IPS DF 6.9 (cell line): ENCODE data around the gene TARS2.

ENCODE experiments used
- DNase-seq: peaks from one replicate; pipeline ENCODE4 v3.0.0-alpha.2; 2013; ENCODE audit warnings: low read depth, low spot score
- H3K27ac ChIP-seq: one replicate; pipeline ENCODE4 v1.5.1; 2013; ENCODE audit warnings: low read length, control low read depth
- H3K27me3 ChIP-seq: 2 replicates; pipeline ENCODE4 v1.6.1; 2013; ENCODE audit warnings: mild to moderate bottlenecking, low read length; ENCODE audit not compliant: control insufficient read depth, insufficient read depth
- H3K36me3 ChIP-seq: 2 replicates; pipeline ENCODE4 v1.6.1; 2013; ENCODE audit warnings: low read length; ENCODE audit not compliant: control insufficient read depth, insufficient read depth
- H3K4me1 ChIP-seq: 2 replicates; pipeline ENCODE4 v1.6.1; 2013; ENCODE audit warnings: low read length; ENCODE audit not compliant: control insufficient read depth, insufficient read depth
- H3K4me3 ChIP-seq: 2 replicates; pipeline ENCODE4 v1.5.1; 2013; ENCODE audit warnings: mild to moderate bottlenecking, low read length
- H3K9me3 ChIP-seq: 2 replicates; pipeline ENCODE4 v1.6.1; 2013; ENCODE audit warnings: low read length, inconsistent platforms; ENCODE audit not compliant: control insufficient read depth, insufficient read depth
- WGBS: extraction: QIAGEN DNeasy Blood & Tissue Kit; methylation state at CpG from one replicate; pipeline ENCODE4 v1.1.7; 2013; ENCODE audit warnings: mixed read lengths, missing lambda C conversion rate; ENCODE audit not compliant: insufficient read length, insufficient coverage; 5-methylcytosine and 5-hydroxymethylcytosine counted together

The TARS2 gene

DNA sequence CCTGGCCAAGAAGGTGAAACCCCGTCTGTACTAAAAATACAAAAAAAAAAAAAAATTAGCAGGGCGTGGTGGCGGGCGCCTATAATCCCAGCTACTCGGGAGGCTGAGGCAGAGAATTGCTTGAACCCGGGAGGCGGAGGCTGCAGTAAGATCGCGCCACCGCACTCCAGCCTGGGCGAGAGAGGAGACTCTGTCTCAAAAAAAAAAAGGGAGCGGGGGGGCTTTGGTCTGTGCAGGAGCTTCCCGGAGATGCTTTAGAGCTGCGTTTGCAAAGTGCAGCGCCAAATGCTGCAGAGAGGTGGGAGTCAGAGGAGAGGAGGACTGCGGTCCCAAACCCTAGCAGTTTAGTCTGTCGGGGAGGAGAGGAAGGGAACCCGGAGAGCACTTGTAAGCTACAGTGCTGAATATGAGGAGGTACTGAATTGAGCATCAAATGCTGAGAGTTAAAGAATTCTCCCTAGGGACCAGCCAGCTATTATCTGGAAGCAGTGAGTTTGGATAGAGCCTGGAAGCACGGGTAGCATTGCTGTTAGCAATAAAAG is 28.9 kb downstream of the TARS2 start:
- Histone ChIP-seq H3K36me3 (no peaks in the 10 kb centered on the region; the same call in 1 of the 2 replicates), H3K27me3 (no peaks in the 10 kb centered on the region), H3K27ac (no peak overlapping the region), H3K4me3 (peak overlapping the region; percentile 75; the same call in 1 of the 2 replicates), H3K9me3 (no peaks in the 10 kb centered on the region), H3K4me1 (no peaks in the 10 kb centered on the region)
- DNase-seq: no peak
- no CpG with 5 or more reads among the region's 19 CpGs for WGBS

DNA sequence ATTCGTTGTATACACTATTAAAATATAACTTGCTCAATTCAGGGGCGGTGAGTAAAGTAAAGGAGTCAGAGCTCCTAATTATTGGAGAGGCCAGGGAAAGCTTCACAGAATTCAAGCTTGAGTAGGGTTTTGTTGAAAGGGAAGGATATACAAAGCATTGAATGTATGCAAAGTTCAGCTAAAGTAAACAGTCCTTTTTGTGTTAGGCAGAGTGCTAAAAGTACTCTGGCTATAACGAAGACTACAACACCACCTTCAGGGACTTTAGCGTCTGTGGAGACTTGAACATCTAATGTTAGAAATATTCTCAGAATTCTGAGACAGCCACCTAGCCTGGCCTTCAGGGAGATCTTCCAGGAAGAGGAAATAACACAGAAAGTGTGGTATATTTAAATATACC is 29.4 kb downstream of the TARS2 start:
- H3K36me3 ChIP-seq: no peaks in the 10 kb centered on the region; the same call in 1 of the 2 replicates
- H3K27me3 ChIP-seq: no peaks in the 10 kb centered on the region
- WGBS: no CpG with 5 or more reads among the region's 4 CpGs
- H3K4me3 ChIP-seq: no peak overlapping the region; the same call in 1 of the 2 replicates
- no peak overlapping the region for H3K27ac ChIP-seq
- no peaks in the 10 kb centered on the region for H3K9me3 ChIP-seq
- H3K4me1 ChIP-seq: no peaks in the 10 kb centered on the region
- no peak for DNase-seq

DNA sequence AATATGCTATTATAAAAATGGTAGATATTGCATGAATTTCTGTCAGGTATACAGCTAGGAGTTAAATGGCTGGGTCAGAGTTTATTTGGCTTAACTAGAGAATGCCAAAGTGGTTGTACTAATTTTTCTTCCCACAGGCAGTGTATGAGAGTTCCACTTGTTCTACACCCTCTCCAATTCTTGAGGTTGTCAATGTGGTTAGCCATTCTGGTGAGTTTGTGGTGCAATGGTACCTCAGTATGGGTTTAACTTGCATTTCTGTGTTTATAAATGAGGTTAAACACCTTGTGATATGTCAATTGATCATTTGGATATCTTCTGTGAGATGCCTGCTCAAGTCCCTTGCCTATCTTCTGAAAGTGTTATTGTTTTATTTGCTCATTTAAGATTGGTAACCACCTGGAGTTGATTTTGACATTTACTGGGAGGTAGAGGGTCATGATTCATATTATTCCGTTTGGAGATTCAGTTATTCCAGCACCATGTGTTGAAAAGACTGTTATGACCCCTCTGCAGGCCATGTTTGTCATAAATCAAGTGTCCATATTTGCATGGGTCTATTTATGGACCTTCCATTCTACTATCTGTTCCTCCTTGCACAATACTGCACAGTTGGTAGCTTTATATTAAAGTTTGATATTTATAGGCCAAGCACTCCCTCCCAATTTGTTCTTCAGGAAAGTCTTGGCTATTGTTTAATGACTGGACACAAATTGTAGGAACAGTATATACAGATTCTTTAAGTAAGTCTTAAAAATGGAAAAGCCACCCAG is 34.2 kb downstream of the TARS2 start:
- DNase-seq: no peak
- H3K9me3 ChIP-seq: no peaks in the 10 kb centered on the region
- H3K27me3 ChIP-seq: no peaks in the 10 kb centered on the region
- H3K4me1 ChIP-seq: no peaks in the 10 kb centered on the region; the same call in 1 of the 2 replicates
- WGBS: no CpG with 5 or more reads among the region's 1 CpG
- no peak overlapping the region for H3K4me3 ChIP-seq
- no peaks in the 10 kb centered on the region for H3K36me3 ChIP-seq
- H3K27ac ChIP-seq: no peak overlapping the region

DNA sequence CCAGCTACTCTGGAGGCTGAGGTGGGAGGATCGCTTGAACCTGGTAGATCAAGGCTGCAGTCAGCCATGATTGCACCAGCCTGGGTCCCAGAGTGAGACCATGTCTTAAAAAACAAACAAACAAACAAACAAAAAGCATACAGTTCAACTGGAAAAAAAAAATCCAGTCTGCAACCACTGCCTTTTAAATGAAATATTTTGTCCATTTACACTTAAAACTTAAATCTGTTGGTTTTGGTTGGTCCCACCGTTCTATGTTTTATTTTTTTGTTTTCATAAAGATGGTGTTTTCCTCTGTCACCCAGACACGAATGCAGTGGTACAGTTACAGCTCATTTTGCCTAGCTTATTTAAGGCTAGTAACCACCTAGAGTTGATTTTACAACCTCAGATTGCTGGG is 38.1 kb downstream of the TARS2 start:
- Histone ChIP-seq H3K9me3 (no peaks in the 10 kb centered on the region), H3K27me3 (no peaks in the 10 kb centered on the region), H3K36me3 (no peaks in the 10 kb centered on the region), H3K27ac (no peak overlapping the region), H3K4me3 (no peak overlapping the region), H3K4me1 (no peaks in the 10 kb centered on the region; the same call in 1 of the 2 replicates)
- no peak for DNase-seq
- WGBS: no CpG with 5 or more reads among the region's 3 CpGs

DNA sequence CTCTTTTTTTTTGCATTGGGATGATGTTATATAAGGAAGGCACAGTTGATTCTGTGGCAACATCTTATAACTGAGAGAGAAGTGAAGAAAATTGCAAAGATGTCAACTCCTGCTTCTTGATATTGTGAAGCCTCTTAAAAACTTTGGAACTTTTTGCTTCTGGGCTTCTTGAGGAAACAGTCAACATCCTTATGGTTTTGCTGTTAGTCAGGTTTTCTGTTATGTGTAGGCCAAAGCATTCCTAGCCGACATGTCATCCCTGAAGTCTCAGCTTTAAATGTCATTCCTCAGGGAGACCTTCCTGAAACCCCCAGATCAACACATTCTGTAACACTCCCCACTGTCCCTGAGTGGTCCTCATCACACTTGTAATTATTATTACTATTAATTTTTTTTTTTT is 41.0 kb downstream of the TARS2 start:
- no peak for DNase-seq
- no peaks in the 10 kb centered on the region; the same call in 1 of the 2 replicates for H3K4me1 ChIP-seq
- no peak overlapping the region for H3K4me3 ChIP-seq
- no peaks in the 10 kb centered on the region for H3K27me3 ChIP-seq
- no peaks in the 10 kb centered on the region for H3K9me3 ChIP-seq
- no CpG with 5 or more reads among the region's 1 CpG for WGBS
- no peaks in the 10 kb centered on the region for H3K36me3 ChIP-seq
- H3K27ac ChIP-seq: no peak overlapping the region

DNA sequence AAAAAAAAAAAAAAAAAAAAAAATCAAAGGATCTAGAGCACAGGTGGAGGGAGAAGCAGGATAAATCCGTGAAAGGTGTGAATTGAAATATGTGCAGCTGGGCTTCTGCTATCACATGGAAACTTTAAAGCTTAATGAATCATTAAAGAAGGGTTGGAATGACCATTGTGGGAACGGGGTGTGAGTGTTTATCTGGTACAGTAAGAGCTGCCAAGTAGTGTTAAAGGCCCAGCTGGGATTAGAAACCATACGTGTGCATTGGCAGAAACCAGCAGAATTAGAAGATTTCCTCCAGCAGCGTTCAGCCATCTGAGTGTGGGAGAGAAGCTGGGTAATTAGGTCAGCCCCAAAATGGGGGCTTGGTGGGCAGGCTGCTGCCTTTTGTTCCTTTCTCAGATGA is 41.8 kb downstream of the TARS2 start:
- no peaks in the 10 kb centered on the region; the same call in 1 of the 2 replicates for H3K4me1 ChIP-seq
- H3K27me3 ChIP-seq: no peaks in the 10 kb centered on the region
- DNase-seq: no peak
- H3K36me3 ChIP-seq: no peaks in the 10 kb centered on the region
- H3K4me3 ChIP-seq: no peak overlapping the region
- no peak overlapping the region for H3K27ac ChIP-seq
- no CpG with 5 or more reads among the region's 4 CpGs for WGBS
- H3K9me3 ChIP-seq: no peaks in the 10 kb centered on the region

DNA sequence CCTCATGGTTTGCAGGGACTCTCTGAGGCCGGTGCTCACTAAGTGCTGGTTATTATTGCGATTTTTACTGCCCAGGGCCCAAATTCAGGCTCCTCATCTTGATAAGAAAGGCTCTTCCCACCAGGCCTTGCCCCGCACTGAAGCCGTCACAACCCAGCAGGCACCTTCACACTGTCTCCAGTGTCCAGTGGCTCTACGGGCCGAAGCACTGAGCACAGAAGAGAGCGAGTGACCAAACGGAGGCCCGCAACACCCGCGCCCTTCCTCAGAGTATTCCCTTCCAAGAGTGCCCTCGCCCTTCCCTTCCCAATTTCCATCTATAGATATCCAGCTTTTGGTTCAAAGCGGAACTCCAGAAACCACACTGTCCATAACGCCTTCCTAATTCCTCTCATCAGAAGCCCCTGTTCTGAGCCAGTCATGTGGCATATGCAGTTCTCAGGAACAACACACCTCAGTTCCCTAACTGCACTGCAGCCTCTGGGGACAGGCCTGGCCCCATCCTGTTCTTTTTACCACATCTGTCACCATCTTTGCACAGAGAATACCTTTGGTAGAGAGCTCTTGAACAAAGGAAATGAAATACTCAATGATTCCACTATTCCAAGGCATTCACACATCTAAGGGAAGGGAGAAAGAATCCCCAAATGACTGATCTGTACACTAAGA is 43.4 kb downstream of the TARS2 start:
- Histone ChIP-seq H3K27me3 (no peaks in the 10 kb centered on the region), H3K9me3 (no peaks in the 10 kb centered on the region), H3K4me1 (no peaks in the 10 kb centered on the region; the same call in 1 of the 2 replicates), H3K27ac (no peak overlapping the region), H3K36me3 (no peaks in the 10 kb centered on the region), H3K4me3 (no peak overlapping the region)
- no peak for DNase-seq
- no CpG with 5 or more reads among the region's 14 CpGs for WGBS

DNA sequence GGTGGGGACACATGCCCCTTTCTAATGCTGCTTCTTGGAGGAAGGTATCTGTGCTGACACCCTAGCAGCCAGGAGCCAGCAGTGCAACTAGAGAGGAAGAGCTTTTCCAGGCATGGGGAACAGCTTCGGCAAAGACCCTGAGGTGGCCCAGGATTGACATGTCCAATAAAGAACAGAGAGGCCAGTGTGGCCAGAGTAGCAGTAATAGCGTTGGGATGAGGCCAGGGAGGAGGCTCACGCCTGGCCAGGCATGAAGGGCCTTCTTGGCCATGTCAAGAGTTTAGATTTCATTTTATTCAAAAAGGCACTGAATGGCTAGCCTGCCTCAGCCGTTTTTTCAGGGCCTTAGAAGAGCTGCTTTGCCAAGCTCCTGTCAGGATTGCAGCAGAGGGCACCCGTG is 45.6 kb downstream of the TARS2 start:
- DNase-seq: no peak
- Histone ChIP-seq H3K36me3 (no peaks in the 10 kb centered on the region), H3K4me1 (no peaks in the 10 kb centered on the region; the same call in 1 of the 2 replicates), H3K9me3 (no peaks in the 10 kb centered on the region), H3K27me3 (no peaks in the 10 kb centered on the region), H3K27ac (no peak overlapping the region), H3K4me3 (no peak overlapping the region)
- WGBS: no CpG with 5 or more reads among the region's 5 CpGs

DNA sequence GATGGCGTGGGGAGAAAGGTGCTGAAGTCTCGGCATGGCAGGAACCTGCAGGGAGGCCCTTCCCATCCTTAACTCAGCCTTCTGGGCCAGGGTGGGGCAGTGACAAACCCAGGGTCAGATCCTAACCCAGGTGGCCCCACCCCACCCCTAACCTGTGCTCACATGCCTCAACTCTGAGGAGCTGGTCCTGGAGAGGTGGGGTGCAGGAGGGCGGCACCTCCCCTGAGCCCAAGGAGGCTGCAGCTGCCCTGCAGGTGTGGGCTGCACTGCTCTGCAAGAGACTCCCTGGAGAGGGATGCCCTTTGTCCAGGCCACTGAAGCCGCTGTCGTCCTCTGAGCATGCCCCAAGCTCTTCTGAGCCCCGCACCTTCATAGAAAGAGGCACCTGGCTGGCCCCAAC is 46.8 kb downstream of the TARS2 start:
- Histone ChIP-seq H3K36me3 (no peaks in the 10 kb centered on the region), H3K9me3 (no peaks in the 10 kb centered on the region), H3K27me3 (no peaks in the 10 kb centered on the region), H3K27ac (no peak overlapping the region), H3K4me1 (no peaks in the 10 kb centered on the region; the same call in 1 of the 2 replicates), H3K4me3 (no peak overlapping the region)
- DNase-seq: no peak
- WGBS: no CpG with 5 or more reads among the region's 6 CpGs

DNA sequence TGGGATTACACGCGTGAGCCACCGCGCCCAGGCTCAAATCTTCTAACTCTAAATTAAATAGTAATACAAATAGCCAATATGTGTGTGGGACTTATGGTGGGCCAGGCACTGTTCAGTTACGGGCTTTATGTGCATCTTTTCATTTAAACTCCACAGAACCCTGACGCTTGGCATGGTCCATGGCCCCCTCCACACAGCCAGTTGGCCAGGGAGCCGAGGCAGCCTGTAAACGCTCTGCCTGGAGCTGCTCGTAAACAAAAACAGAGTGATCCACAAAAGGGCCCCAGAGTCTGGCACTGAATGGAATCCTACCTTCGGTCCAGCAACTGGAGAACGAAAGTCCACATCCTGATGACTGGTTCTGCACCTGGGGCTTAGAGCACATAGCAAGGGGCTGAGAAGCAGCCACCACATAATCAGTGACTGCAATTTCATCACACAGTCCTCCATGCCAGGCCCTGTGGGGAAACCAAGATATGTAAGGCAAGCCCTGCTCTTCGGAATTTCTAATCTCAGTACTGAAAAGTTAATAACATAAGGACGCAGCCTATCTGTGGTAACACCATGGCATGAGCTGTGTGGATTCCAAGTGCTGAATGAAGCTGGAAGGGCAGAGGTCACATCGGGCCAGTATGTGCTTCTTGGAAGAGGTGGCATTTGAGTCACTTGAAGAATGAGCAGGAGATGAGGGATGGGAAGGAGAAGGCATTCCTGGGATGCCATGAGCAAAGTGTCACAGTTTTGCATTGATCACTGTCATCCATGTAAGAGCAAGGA is 48.5 kb downstream of the TARS2 start:
- H3K27me3 ChIP-seq: no peaks in the 10 kb centered on the region
- H3K27ac ChIP-seq: no peak overlapping the region
- WGBS: no CpG with 5 or more reads among the region's 14 CpGs
- no peak overlapping the region for H3K4me3 ChIP-seq
- DNase-seq: no peak
- H3K4me1 ChIP-seq: no peaks in the 10 kb centered on the region; the same call in 1 of the 2 replicates
- H3K36me3 ChIP-seq: no peaks in the 10 kb centered on the region
- H3K9me3 ChIP-seq: no peaks in the 10 kb centered on the region
